Ramos (cell line): ENCODE measurements around the gene SAGE1.
"Not testable (repeated sequence)": the region's sequence is repeated elsewhere in the genome, so short reads cannot be mapped to it uniquely, and the experiment has no call there.

Experiments
- in situ Hi-C: fragments of 300-500 bp; cut with MboI; formaldehyde crosslinking; loops from one replicate; pipeline ENCODE4 v1.14.3; 2022; ENCODE audit warnings: low sequenced_read_pairs; ENCODE audit not compliant: unreplicated experiment

The SAGE1 gene

GRCh38 chrX:135893294-135893817, at the start of gene SAGE1, which contains the start of gene CT45A10:
Gene SAGE1 (plus strand): TSS chrX:135893716. CDS start chrX:135896243, 2,527 bp downstream.
Gene CT45A10 (minus strand): TSS chrX:135893444. CDS start chrX:135885344, 8,100 bp downstream.
- in situ Hi-C loops = no loop called here

GRCh38 chrX:135854438-135854837, 39.1 kb upstream of the SAGE1 start, which contains the start of gene CT45A8:
Gene CT45A8 (minus strand): TSS chrX:135854538. CDS start chrX:135850783, 3,755 bp downstream.
- in situ Hi-C loops = not testable (repeated sequence)

GRCh38 chrX:135871712-135872111, 21.8 kb upstream of the SAGE1 start, which contains the start of gene CT45A9:
Gene CT45A9 (minus strand): TSS chrX:135871812. CDS start chrX:135868061, 3,751 bp downstream.
- in situ Hi-C loops = not testable (repeated sequence)

DNA sequence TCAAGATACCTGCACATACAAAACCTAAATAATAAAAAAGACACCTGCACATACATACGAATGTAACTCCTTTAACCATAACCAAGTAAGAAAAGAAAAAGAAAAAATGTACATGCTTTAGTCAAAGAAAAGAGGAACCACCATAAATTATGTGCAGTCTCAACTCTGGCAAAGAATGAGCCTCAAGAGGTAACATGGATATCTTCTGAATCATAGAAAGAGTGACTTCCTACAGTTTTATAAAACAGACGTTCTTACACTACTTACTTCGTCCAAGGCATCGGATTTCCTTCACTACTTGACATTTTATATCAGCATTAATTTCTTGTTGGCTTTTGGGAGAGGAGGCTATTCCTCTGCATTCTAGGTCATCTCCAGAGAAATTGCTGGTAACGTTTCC, 10.8 kb upstream of the SAGE1 start:
- in situ Hi-C loops = not testable (repeated sequence)

DNA sequence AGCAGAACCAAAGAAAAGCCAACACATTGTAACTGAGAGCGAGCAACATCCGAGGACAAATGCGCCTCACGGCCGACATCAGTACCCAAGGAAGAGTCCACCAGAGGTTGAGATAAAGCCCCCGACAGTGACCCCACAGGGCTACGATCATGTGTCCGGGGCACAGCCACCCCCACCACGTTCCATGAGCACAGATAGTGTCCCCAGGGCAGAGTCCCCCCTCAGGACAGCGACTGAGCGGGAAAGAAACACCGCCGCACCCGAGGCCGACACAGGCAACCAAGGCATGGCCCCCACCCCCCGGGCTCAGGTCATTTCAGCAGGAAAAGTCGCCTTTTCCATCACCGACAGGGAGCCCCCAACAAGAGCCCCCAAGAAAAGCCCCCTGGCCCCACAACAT, 5.3 kb upstream of the SAGE1 start:
- in situ Hi-C loops = not testable (repeated sequence)

- in situ Hi-C loops = not testable (repeated sequence)
These were observed 4.5 kb upstream of the SAGE1 start for GRCh38 chrX:135888976-135889375.

DNA sequence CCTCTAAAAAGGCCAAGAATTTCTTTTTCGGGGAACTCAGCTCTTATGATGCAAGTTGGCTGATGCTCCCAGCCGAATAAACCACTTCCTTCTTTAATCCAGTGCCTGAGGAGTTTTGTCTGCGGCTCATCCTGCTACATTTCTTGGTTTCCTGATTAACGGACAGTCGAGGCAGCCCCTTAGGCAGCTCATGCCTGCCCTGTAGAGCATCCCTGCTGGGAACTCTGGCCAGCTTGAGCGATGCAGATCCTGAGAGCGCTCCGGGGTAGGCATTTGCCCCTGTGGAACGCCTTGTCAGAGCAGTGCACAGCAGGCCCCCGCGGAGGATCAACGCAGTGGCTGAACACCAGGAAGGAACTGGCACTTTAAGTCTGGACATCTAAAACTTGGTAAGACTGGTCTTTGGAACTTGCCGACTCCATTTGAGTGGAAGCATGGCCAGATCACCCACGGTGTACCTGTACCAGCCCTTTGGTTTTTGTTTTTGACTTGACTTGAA, 3.4 kb upstream of the SAGE1 start:
- in situ Hi-C loops = no loop called here

DNA sequence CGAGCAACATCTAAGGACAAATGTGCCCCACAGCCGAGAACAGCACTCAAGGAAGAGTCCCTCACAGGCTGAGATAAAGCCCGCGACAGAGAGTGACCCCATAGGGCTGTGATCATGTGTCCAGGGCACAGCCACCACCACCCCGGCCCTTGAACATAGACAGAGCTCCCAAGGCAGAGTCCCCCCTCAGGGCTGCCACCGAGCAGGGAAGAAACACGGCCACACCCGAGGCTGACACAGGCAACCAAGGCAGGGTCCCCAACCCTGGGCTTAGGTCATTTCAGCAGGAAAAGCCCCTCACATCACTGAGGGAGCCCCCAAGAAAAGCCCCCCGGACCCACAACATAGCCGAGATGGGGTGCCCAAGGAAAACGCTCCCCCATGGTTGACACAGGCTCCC, 735 bp upstream of the SAGE1 start:
- in situ Hi-C loops = no loop called here

GRCh38 chrX:135910251-135910650, 16.7 kb downstream of the SAGE1 start:
- in situ Hi-C loops = no loop called here

GRCh38 chrX:135914404-135914803, 20.9 kb downstream of the SAGE1 start:
- in situ Hi-C loops = no loop called here

DNA sequence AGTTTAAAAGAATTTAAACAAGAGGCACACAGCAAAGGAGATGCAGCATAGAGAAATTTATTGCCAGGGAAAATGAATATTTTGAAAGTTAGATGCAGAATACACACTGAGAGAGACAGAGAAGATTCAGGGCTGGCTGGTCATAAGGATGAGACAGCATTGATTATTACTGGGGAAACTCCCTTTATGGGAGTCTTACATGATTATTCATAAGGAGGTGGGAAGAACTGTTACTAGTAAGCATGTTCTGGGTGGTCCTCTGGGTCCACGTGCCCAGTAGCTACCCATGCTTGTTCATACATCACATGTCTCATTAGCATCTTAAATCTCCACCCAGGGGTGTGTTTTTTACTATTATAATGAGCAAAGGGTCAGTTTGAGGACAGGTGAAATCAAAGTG, 27.0 kb downstream of the SAGE1 start:
- in situ Hi-C loops = not testable (repeated sequence)

DNA sequence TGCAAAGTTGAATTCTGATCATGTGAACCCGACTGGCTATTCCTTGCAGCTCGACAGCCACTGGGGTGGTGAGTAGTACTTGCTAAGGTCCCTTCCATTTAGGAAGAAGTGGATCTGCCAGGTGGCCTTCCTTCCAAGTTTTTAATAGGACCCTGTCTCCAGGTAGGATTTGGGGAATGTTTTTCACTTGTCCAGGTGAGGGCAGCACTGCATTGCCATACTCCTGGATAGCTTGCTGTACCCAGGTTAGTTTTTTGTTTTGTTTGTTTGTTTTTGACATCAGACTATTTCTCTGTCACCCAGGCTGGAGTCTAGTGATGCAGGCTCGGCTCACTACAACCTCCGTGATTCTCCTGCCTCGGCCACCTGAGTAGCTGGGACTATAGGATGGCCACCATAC, 29.8 kb downstream of the SAGE1 start:
- in situ Hi-C loops = no loop called here

GRCh38 chrX:135927897-135928296, 34.4 kb downstream of the SAGE1 start:
- in situ Hi-C loops = no loop called here

DNA sequence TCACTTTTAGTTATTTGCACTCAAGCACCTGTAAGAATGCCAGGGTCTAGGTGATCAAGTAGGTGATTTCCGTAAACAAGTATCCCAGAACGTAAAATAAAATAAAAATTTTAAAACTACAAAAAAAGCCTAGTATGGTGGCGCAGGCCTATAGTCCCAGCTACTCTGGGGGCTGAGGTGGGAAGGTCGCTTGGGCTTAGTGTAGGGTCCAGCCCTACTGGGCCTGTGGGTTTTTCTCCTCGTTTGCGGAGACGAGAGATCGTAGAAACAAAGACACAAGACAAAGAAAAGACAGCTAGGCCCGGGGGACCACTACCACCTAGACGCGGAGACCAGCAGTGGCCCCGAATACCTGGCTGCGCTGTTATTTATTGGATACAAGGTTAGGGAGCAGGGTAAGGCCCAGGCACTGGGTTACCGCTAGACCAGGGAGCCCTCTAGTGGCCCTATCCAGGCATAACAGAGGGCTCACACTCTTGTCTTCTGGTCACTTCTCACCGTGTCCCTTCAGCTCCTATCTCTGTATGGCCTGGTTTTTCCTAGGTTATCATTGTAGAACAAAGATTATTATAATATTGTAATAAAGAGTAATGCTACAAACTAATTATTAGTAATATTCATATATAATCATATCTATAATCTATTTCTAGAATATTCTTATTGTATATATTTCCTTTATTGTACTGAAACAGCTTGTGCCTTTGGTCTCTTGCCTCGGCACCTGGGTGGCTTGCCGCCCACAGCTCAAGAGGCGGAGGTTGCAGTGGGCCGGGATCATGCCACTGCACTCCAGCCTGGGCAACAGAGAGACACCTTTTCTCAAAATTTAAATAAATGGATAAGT, 38.4 kb downstream of the SAGE1 start:
- in situ Hi-C loops = no loop called here

DNA sequence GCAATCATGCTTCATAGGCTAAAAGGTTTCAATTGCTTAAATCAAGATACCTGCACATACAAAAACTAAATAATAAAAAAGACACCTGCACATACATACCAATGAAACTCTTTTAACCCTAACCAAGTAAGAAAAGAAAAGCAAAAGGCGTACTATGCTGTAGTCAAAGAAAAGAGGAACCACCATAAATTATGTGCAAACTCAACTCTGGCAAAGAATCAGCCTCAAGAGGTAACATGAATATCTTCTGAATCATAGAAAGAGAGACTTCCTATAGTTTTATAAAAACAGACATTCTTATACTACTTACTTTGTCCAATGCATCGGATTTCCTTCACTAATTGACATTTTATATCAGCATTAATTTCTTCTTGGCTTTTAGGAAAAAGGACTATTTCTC, 51.0 kb downstream of the SAGE1 start:
- in situ Hi-C loops = no loop called here

GRCh38 chrX:135951291-135951690, 57.8 kb downstream of the SAGE1 start:
- in situ Hi-C loops = no loop called here
